C4-2B (cell line): ENCODE data around the gene CCNI2.

Experiments used
- H3K27ac ChIP-seq: fragments of 450-650 bp; 2 replicates; pipeline ENCODE4 v1.5.1; 2017
- ZFX ChIP-seq: fragments of 450-650 bp; IDR thresholded peaks from 2 replicates; pipeline ENCODE4 v1.6.1; 2017
- TF ChIP-seq, protein P1 (sequence below): fragments of 450-650 bp; conservative IDR thresholded peaks from 2 replicates; pipeline ENCODE4 v1.5.1; 2017; ENCODE audit warnings: mild to moderate bottlenecking

The CCNI2 gene

GRCh38 chr5:132785365-132785764, 38.1 kb downstream of the CCNI2 start:
- no peak overlapping the region for H3K27ac ChIP-seq
- TF ChIP-seq, protein P1, sequence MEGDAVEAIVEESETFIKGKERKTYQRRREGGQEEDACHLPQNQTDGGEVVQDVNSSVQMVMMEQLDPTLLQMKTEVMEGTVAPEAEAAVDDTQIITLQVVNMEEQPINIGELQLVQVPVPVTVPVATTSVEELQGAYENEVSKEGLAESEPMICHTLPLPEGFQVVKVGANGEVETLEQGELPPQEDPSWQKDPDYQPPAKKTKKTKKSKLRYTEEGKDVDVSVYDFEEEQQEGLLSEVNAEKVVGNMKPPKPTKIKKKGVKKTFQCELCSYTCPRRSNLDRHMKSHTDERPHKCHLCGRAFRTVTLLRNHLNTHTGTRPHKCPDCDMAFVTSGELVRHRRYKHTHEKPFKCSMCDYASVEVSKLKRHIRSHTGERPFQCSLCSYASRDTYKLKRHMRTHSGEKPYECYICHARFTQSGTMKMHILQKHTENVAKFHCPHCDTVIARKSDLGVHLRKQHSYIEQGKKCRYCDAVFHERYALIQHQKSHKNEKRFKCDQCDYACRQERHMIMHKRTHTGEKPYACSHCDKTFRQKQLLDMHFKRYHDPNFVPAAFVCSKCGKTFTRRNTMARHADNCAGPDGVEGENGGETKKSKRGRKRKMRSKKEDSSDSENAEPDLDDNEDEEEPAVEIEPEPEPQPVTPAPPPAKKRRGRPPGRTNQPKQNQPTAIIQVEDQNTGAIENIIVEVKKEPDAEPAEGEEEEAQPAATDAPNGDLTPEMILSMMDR, result no peak
- TF ChIP-seq ZFX, result no peak

DNA sequence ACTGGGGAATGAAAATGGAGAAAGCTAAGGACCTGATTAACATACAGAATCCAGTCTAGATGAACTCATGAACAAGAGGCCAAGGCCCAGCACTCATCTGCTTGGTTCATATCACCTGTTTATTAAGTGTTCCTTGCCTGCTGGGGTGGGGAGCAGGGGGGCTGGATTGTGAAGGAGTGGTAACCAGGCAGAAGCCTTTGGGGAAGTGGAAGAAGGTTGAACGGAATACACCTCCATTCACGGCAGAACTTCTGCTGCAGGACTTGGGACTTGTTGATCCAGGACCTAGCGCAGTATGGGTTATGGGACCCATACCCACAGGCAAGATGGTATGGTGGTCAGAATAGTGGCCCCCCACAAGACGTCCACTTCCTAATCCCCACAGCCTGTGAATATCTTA, 38.6 kb downstream of the CCNI2 start:
- no peak overlapping the region for H3K27ac ChIP-seq
- TF ChIP-seq, protein P1, result no peak
- no peak for TF ChIP-seq ZFX

GRCh38 chr5:132787076-132787475, 39.9 kb downstream of the CCNI2 start:
- H3K27ac ChIP-seq, result no peak overlapping the region
- TF ChIP-seq, protein P1, result no peak
- no peak for TF ChIP-seq ZFX

GRCh38 chr5:132788508-132788907, 41.3 kb downstream of the CCNI2 start:
- no peak overlapping the region for H3K27ac ChIP-seq
- TF ChIP-seq ZFX, result no peak
- TF ChIP-seq, protein P1, result no peak

- H3K27ac ChIP-seq, result no peak overlapping the region
- no peak for TF ChIP-seq ZFX
- TF ChIP-seq, protein P1, result no peak
Observed at GRCh38 chr5:132788990-132789886, 42.0 kb downstream of the CCNI2 start.

DNA sequence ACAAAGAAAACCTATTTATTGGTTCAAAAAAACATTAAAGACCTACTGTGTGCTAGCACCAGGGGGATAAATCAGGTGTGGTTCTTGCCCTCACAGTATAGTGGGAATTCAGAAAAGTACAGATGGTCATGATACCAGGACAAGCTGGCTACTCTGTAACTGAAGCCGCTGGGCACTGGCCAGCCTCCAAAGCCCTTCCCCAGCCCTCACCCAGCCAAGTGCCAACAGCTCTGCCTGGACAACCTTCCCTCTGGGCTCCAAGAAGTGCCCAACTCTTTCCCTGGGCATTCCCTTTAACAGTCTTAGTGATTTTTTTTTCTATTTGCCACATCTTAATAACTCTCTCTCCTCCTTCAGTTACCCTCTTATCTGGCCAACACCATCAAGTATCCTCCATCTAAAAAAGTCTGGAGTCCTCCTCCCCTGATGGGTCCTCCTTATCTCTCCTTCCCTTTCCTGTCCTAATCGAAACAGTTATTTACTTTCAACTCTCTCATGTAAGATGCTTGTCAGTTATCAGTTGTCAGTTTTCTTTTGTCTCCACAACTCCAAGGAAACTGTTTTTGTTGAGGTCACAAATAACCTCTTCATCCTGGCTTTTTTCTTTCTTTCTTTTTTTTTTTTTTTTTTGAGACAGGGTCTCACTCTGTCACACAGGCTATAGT, 43.1 kb downstream of the CCNI2 start:
- TF ChIP-seq, protein P1, result no peak
- TF ChIP-seq ZFX, result no peak
- no peak overlapping the region for H3K27ac ChIP-seq

GRCh38 chr5:132791026-132791425, 43.8 kb downstream of the CCNI2 start:
- TF ChIP-seq ZFX, result no peak
- TF ChIP-seq, protein P1, result no peak
- H3K27ac ChIP-seq, result no peak overlapping the region
